H9 (cell line): Measurements from ENCODE around the gene CSF1R. TPM values are rescaled to one million over a fixed set of nuclear protein-coding genes. Genes with fewer than 3 reads are reported as not detected.

Experiments
- DNase-seq: peaks from one replicate; pipeline ENCODE4 v3.0.0-alpha.2; 2017
- H2AFZ ChIP-seq: one replicate; pipeline ENCODE4 v1.6.1; 2013; ENCODE audit warnings: mild to moderate bottlenecking, low read length, control low read depth, moderate library complexity
- H2AK5ac ChIP-seq: 2 replicates; pipeline ENCODE4 v1.6.1; 2013; ENCODE audit warnings: low read length, control low read depth, mixed read lengths; ENCODE audit not compliant: insufficient read length
- H2BK120ac ChIP-seq: one replicate; pipeline ENCODE4 v1.6.1; 2013; ENCODE audit warnings: low read depth, mild to moderate bottlenecking, low read length, control low read depth, inconsistent platforms; ENCODE audit not compliant: poor library complexity, severe bottlenecking
- H2BK12ac ChIP-seq: 2 replicates; pipeline ENCODE4 v1.6.1; 2013; ENCODE audit warnings: low read length, control low read depth, mixed read lengths, low read depth; ENCODE audit not compliant: insufficient read length
- H2BK15ac ChIP-seq: 2 replicates; pipeline ENCODE4 v1.6.1; 2013; ENCODE audit warnings: low read depth, low read length, control low read depth
- H2BK20ac ChIP-seq: one replicate; pipeline ENCODE4 v1.6.1; 2013; ENCODE audit warnings: low read depth, mild to moderate bottlenecking, low read length, control low read depth, inconsistent platforms; ENCODE audit not compliant: poor library complexity, severe bottlenecking
- H2BK5ac ChIP-seq: 2 replicates; pipeline ENCODE4 v1.6.1; 2013; ENCODE audit warnings: low read length, control low read depth, mixed read lengths; ENCODE audit not compliant: insufficient read length
- H3K14ac ChIP-seq: 2 replicates; pipeline ENCODE4 v1.6.1; 2013; ENCODE audit warnings: low read length, control low read depth; ENCODE audit not compliant: insufficient read depth
- H3K18ac ChIP-seq: 2 replicates; pipeline ENCODE4 v1.6.1; 2013; ENCODE audit warnings: low read depth, mild to moderate bottlenecking, mixed read lengths, low read length, control low read depth; ENCODE audit not compliant: insufficient read length
- H3K23ac ChIP-seq: 2 replicates; pipeline ENCODE4 v1.6.1; 2013; ENCODE audit warnings: low read length, control low read depth, mixed read lengths, low read depth; ENCODE audit not compliant: insufficient read length
- H3K23me2 ChIP-seq: 2 replicates; pipeline ENCODE4 v1.6.1; 2013; ENCODE audit warnings: low read depth, mild to moderate bottlenecking, mixed read lengths, low read length, control low read depth; ENCODE audit not compliant: insufficient read length, poor library complexity, severe bottlenecking
- H3K27ac ChIP-seq: 2 replicates; pipeline ENCODE4 v1.5.1; 2013; ENCODE audit warnings: low read length, control low read depth, mixed read lengths, low read depth; ENCODE audit not compliant: insufficient read length
- H3K27me3 ChIP-seq: 2 replicates; pipeline ENCODE4 v1.6.1; 2013; ENCODE audit warnings: low read length, control low read depth, inconsistent platforms; ENCODE audit not compliant: insufficient read depth
- H3K4ac ChIP-seq: 2 replicates; pipeline ENCODE4 v1.6.1; 2013; ENCODE audit warnings: low read depth, mild to moderate bottlenecking, control low read depth, inconsistent platforms, low read length, moderate library complexity
- H3K4me1 ChIP-seq: 2 replicates; pipeline ENCODE4 v1.6.1; 2013; ENCODE audit warnings: low read length, control low read depth, inconsistent platforms; ENCODE audit not compliant: insufficient read depth
- H3K4me2 ChIP-seq: 2 replicates; pipeline ENCODE4 v1.6.1; 2013; ENCODE audit warnings: low read length, control low read depth, mixed read lengths; ENCODE audit not compliant: insufficient read length, insufficient read depth
- H3K56ac ChIP-seq: 2 replicates; pipeline ENCODE4 v1.6.1; 2013; ENCODE audit warnings: low read depth, mild to moderate bottlenecking, mixed read lengths, low read length, control low read depth; ENCODE audit not compliant: insufficient read length
- H3K79me1 ChIP-seq: 2 replicates; pipeline ENCODE4 v1.6.1; 2013; ENCODE audit warnings: low read depth, mild to moderate bottlenecking, moderate library complexity, low read length, control low read depth, inconsistent platforms; ENCODE audit not compliant: insufficient read depth, poor library complexity, severe bottlenecking
- H3K79me2 ChIP-seq: 2 replicates; pipeline ENCODE4 v1.6.1; 2013; ENCODE audit warnings: low read length, control low read depth, inconsistent platforms; ENCODE audit not compliant: insufficient read depth
- H3K9ac ChIP-seq: 2 replicates; pipeline ENCODE4 v1.6.1; 2013; ENCODE audit warnings: low read length, control low read depth, mixed read lengths; ENCODE audit not compliant: insufficient read length; ENCODE audit errors: extremely low read depth
- H3K9me3 ChIP-seq: one replicate; pipeline ENCODE4 v1.6.1; 2013; ENCODE audit warnings: low read depth, low read length, inconsistent platforms; ENCODE audit not compliant: control insufficient read depth
- H3T11ph ChIP-seq: one replicate; pipeline ENCODE4 v1.6.1; 2013; ENCODE audit warnings: mild to moderate bottlenecking, low read length, control low read depth, inconsistent platforms
- H4K20me1 ChIP-seq: one replicate; pipeline ENCODE4 v1.6.1; 2013; ENCODE audit not compliant: control insufficient read depth, insufficient read length, insufficient read depth
- H4K5ac ChIP-seq: 2 replicates; pipeline ENCODE4 v1.6.1; 2013; ENCODE audit warnings: low read depth, mild to moderate bottlenecking, mixed read lengths, low read length, control low read depth; ENCODE audit not compliant: insufficient read length
- H4K8ac ChIP-seq: replicated peaks from 2 replicates; pipeline ENCODE4 v1.6.1; 2013; ENCODE audit warnings: low read length, control low read depth, mixed read lengths, low read depth; ENCODE audit not compliant: insufficient read length
- H4K91ac ChIP-seq: 2 replicates; pipeline ENCODE4 v1.6.1; 2013; ENCODE audit warnings: low read depth, mild to moderate bottlenecking, moderate library complexity, mixed read lengths, low read length, control low read depth; ENCODE audit not compliant: insufficient read length
- H3K27ac Mint-ChIP-seq, 3 experiments: 2 replicates in 2 of 3; 3 replicates in 1 of 3; pipeline ENCODE4 v1.8.0; 2020 to 2021; ENCODE audit warnings: mixed read lengths in 3 of 3, mild to moderate bottlenecking in 1 of 3, moderate library complexity in 1 of 3
- H3K27me3 Mint-ChIP-seq: 2 replicates; pipeline ENCODE4 v1.8.0; 2021; ENCODE audit warnings: low read depth, mild to moderate bottlenecking, moderate library complexity, mixed read lengths
- H3K36me3 Mint-ChIP-seq, 3 experiments: 2 replicates in 2 of 3; 3 replicates in 1 of 3; pipeline ENCODE4 v1.8.0; 2020 to 2021; ENCODE audit warnings: low read depth in 3 of 3, mixed read lengths in 3 of 3; ENCODE audit not compliant: insufficient read depth in 1 of 3
- H3K4me1 Mint-ChIP-seq, 2 experiments: 2 replicates each; pipeline ENCODE4 v1.8.0; 2020; ENCODE audit warnings: mixed read lengths in 2 of 2
- H3K4me3 Mint-ChIP-seq, 2 experiments: 2 replicates in 1 of 2; 3 replicates in 1 of 2; pipeline ENCODE4 v1.8.0; 2020 to 2021; ENCODE audit warnings: mild to moderate bottlenecking in 2 of 2, mixed read lengths in 2 of 2, moderate library complexity in 1 of 2
- H3K9me3 Mint-ChIP-seq, 2 experiments: 2 replicates in 1 of 2; 3 replicates in 1 of 2; pipeline ENCODE4 v1.8.0; 2020; ENCODE audit warnings: mild to moderate bottlenecking in 2 of 2, mixed read lengths in 2 of 2, moderate library complexity in 1 of 2
- CTCF ChIP-seq: fragments of 200-600 bp; sonication (generic); conservative IDR thresholded peaks from 3 replicates; pipeline ENCODE4 v1.8.0; 2021; ENCODE audit warnings: antibody characterized with exemption, mild to moderate bottlenecking
- WGBS: extraction: QIAGEN DNeasy Blood & Tissue Kit; methylation state at CpG from one replicate; pipeline ENCODE4 v1.1.7; 2013; ENCODE audit warnings: missing lambda C conversion rate, low lambda C conversion rate, mixed read lengths; ENCODE audit not compliant: insufficient read length; ENCODE audit errors: extremely low coverage; 5-methylcytosine and 5-hydroxymethylcytosine counted together
- total RNA-seq: library from RNA; stranded (reverse); gene quantifications from 2 replicates; pipeline ENCODE4 v1.2.1, GENCODE V29; 2021

Gene CSF1R
- total RNA-seq, 1 experiment from 2014 or later, result 0.13 TPM

GRCh38 chr5:150036513-150036912 is 49.8 kb downstream of the CSF1R start:
- no peak overlapping the region for H3K18ac ChIP-seq
- H3K4me1 Mint-ChIP-seq, result no peaks in the 10 kb centered on the region
- no peaks in the 10 kb centered on the region for H3K79me2 ChIP-seq
- no peaks in the 10 kb centered on the region for H3K9me3 ChIP-seq
- no peak overlapping the region for H3T11ph ChIP-seq
- no peak overlapping the region for H2BK12ac ChIP-seq
- no peaks in the 10 kb centered on the region for H3K4me1 ChIP-seq
- no peaks in the 10 kb centered on the region for H3K27me3 ChIP-seq
- no peak overlapping the region for H3K56ac ChIP-seq
- H2BK20ac ChIP-seq, result no peak overlapping the region
- H4K20me1 ChIP-seq, result no peaks in the 10 kb centered on the region
- H3K9ac ChIP-seq, result no peak overlapping the region
- no peaks in the 10 kb centered on the region for H3K79me1 ChIP-seq
- no peak overlapping the region for H3K14ac ChIP-seq
- no peak overlapping the region for H3K27ac Mint-ChIP-seq
- H3K4me2 ChIP-seq, result no peak overlapping the region
- no peak overlapping the region for H2BK120ac ChIP-seq
- no peaks in the 10 kb centered on the region for H3K23me2 ChIP-seq
- H3K36me3 Mint-ChIP-seq, result peaks cover 18 to 81% (median 78%) of the 10 kb centered on the region in 3 experiments; a peak in 6 of 7 replicates
- no peaks in the 10 kb centered on the region for H3K27me3 Mint-ChIP-seq
- no CpG with 5 or more reads among the region's 9 CpGs for WGBS
- H2BK5ac ChIP-seq, result no peak overlapping the region
- no peaks in the 10 kb centered on the region for H3K9me3 Mint-ChIP-seq
- no peak overlapping the region for H2AFZ ChIP-seq
- H3K23ac ChIP-seq, result no peak overlapping the region
- no peak overlapping the region for H3K27ac ChIP-seq
- H4K5ac ChIP-seq, result no peak overlapping the region
- H3K4me3 Mint-ChIP-seq, result no peak overlapping the region
- no peak overlapping the region for H4K8ac ChIP-seq
- H4K91ac ChIP-seq, result no peak overlapping the region
- DNase-seq, result no peak
- no peak overlapping the region for H3K4ac ChIP-seq
- H2AK5ac ChIP-seq, result no peak overlapping the region
- TF ChIP-seq CTCF, result no peak
- H2BK15ac ChIP-seq, result no peak overlapping the region
